ENCODE data around the gene HBG2. TPM values are rescaled to one million over a fixed set of nuclear protein-coding genes. Genes with fewer than 3 reads are reported as not detected.

The HBG2 gene
- total and polyA plus RNA-seq, 10 of the 15 experiments (the other 5 are each of a cell fraction or from before 2014, with no cell fraction given): 1.1 to 8.3 (median 2.9) TPM; not detected in 5

DNA sequence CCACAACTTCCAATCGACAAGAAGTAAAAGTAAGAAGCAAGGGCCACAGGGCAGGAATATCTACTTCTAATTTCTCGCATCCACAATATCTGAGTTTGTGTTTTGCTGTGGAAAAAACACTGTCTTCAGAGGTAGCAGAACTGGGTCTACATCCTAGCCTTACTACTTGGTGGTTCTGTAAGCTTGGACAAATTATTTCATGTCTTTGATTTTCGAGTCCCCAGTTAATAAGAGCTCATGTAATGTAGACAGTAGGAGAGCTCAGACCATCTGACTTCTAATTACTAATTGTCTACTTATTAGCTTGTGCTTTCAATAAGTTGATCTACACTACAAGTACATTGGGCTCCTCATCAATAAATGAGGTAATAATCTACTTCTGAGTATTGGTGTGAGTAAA is 28.5 kb upstream of the HBG2 start:
- intact Hi-C loops (cut with micrococcal nuclease; ENCODE audit: unreplicated experiment): no loop called here
- SMC1A ChIA-PET (ENCODE audit: uncharacterized antibody, unreplicated experiment): no interaction called here
- TF ChIP-seq MEF2B (IDR thresholded peaks at IDR 0.05; ENCODE audit: partially characterized antibody, poor library complexity, severe bottlenecking) (no peak), TAF1 (IDR thresholded peaks at IDR 0.05; ENCODE audit: borderline replicate concordance, low read depth, low read length) (no peak), RB1 (IDR thresholded peaks at IDR 0.05; ENCODE audit: borderline replicate concordance) (no peak), LARP7 (IDR thresholded peaks at IDR 0.05) (no peak), PAX8 (IDR thresholded peaks at IDR 0.05) (no peak), PML (IDR thresholded peaks at IDR 0.05; ENCODE audit: low read length) (no peak), MYB (IDR thresholded peaks at IDR 0.05; ENCODE audit: borderline replicate concordance, low read depth, low read length) (no peak), SREBF2 (IDR thresholded peaks at IDR 0.05; ENCODE audit: low read length) (no peak), HCFC1 (IDR thresholded peaks at IDR 0.05; ENCODE audit: low read length) (no peak), HDAC6 (IDR thresholded peaks at IDR 0.05; ENCODE audit: unreplicated experiment) (no peak)
- TF ChIP-seq, protein P1, sequence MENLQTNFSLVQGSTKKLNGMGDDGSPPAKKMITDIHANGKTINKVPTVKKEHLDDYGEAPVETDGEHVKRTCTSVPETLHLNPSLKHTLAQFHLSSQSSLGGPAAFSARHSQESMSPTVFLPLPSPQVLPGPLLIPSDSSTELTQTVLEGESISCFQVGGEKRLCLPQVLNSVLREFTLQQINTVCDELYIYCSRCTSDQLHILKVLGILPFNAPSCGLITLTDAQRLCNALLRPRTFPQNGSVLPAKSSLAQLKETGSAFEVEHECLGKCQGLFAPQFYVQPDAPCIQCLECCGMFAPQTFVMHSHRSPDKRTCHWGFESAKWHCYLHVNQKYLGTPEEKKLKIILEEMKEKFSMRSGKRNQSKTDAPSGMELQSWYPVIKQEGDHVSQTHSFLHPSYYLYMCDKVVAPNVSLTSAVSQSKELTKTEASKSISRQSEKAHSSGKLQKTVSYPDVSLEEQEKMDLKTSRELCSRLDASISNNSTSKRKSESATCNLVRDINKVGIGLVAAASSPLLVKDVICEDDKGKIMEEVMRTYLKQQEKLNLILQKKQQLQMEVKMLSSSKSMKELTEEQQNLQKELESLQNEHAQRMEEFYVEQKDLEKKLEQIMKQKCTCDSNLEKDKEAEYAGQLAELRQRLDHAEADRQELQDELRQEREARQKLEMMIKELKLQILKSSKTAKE (IDR thresholded peaks at IDR 0.05; ENCODE audit: low read depth, poor library complexity, severe bottlenecking): no peak
- TF ChIP-seq, protein P2, sequence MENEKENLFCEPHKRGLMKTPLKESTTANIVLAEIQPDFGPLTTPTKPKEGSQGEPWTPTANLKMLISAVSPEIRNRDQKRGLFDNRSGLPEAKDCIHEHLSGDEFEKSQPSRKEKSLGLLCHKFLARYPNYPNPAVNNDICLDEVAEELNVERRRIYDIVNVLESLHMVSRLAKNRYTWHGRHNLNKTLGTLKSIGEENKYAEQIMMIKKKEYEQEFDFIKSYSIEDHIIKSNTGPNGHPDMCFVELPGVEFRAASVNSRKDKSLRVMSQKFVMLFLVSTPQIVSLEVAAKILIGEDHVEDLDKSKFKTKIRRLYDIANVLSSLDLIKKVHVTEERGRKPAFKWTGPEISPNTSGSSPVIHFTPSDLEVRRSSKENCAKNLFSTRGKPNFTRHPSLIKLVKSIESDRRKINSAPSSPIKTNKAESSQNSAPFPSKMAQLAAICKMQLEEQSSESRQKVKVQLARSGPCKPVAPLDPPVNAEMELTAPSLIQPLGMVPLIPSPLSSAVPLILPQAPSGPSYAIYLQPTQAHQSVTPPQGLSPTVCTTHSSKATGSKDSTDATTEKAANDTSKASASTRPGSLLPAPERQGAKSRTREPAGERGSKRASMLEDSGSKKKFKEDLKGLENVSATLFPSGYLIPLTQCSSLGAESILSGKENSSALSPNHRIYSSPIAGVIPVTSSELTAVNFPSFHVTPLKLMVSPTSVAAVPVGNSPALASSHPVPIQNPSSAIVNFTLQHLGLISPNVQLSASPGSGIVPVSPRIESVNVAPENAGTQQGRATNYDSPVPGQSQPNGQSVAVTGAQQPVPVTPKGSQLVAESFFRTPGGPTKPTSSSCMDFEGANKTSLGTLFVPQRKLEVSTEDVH (IDR thresholded peaks at IDR 0.05; ENCODE audit: low read depth, partially characterized antibody): no peak
- TF ChIP-seq, protein P3, sequence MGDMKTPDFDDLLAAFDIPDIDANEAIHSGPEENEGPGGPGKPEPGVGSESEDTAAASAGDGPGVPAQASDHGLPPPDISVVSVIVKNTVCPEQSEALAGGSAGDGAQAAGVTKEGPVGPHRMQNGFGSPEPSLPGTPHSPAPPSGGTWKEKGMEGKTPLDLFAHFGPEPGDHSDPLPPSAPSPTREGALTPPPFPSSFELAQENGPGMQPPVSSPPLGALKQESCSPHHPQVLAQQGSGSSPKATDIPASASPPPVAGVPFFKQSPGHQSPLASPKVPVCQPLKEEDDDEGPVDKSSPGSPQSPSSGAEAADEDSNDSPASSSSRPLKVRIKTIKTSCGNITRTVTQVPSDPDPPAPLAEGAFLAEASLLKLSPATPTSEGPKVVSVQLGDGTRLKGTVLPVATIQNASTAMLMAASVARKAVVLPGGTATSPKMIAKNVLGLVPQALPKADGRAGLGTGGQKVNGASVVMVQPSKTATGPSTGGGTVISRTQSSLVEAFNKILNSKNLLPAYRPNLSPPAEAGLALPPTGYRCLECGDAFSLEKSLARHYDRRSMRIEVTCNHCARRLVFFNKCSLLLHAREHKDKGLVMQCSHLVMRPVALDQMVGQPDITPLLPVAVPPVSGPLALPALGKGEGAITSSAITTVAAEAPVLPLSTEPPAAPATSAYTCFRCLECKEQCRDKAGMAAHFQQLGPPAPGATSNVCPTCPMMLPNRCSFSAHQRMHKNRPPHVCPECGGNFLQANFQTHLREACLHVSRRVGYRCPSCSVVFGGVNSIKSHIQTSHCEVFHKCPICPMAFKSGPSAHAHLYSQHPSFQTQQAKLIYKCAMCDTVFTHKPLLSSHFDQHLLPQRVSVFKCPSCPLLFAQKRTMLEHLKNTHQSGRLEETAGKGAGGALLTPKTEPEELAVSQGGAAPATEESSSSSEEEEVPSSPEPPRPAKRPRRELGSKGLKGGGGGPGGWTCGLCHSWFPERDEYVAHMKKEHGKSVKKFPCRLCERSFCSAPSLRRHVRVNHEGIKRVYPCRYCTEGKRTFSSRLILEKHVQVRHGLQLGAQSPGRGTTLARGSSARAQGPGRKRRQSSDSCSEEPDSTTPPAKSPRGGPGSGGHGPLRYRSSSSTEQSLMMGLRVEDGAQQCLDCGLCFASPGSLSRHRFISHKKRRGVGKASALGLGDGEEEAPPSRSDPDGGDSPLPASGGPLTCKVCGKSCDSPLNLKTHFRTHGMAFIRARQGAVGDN (IDR thresholded peaks at IDR 0.05): no peak
- TF ChIP-seq, protein P4, sequence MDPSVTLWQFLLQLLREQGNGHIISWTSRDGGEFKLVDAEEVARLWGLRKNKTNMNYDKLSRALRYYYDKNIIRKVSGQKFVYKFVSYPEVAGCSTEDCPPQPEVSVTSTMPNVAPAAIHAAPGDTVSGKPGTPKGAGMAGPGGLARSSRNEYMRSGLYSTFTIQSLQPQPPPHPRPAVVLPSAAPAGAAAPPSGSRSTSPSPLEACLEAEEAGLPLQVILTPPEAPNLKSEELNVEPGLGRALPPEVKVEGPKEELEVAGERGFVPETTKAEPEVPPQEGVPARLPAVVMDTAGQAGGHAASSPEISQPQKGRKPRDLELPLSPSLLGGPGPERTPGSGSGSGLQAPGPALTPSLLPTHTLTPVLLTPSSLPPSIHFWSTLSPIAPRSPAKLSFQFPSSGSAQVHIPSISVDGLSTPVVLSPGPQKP (IDR thresholded peaks at IDR 0.05; ENCODE audit: low read depth, low read length): no peak
- TF ChIP-seq, protein P5, sequence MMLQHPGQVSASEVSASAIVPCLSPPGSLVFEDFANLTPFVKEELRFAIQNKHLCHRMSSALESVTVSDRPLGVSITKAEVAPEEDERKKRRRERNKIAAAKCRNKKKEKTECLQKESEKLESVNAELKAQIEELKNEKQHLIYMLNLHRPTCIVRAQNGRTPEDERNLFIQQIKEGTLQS (IDR thresholded peaks at IDR 0.05; ENCODE audit: borderline replicate concordance, extremely low read depth, low read depth, low read length): no peak

More for the DNA sequence above, 28.5 kb upstream of the HBG2 start:
- Histone ChIP-seq H3K27ac (ENCODE audit: control insufficient read depth, insufficient read depth) (no peak overlapping the region), H3K4me2 (ENCODE audit: control insufficient read depth, insufficient read depth) (no peak overlapping the region), H3K27me3 (replicated peaks in 1 of 2; ENCODE audit: control insufficient read depth in 2 of 2, insufficient read depth in 2 of 2, low read length in 1 of 2) (no peaks in the 10 kb centered on the region), H3K9me3 (replicated peaks; ENCODE audit: control insufficient read depth, insufficient read depth, low read length) (no peaks in the 10 kb centered on the region), H3K79me2 (ENCODE audit: control insufficient read depth, insufficient read depth, low read length) (no peaks in the 10 kb centered on the region), H3K4me1 (ENCODE audit: control insufficient read depth, insufficient read depth, low read length) (no peaks in the 10 kb centered on the region), H4K20me1 (ENCODE audit: control insufficient read depth, insufficient read depth) (no peaks in the 10 kb centered on the region), H3K36me3 (ENCODE audit: control insufficient read depth in 2 of 2, insufficient read depth in 2 of 2, low read length in 1 of 2) (no peaks in the 10 kb centered on the region), H3K9ac (ENCODE audit: control insufficient read depth, insufficient read depth, low read length) (no peak overlapping the region), H2AFZ (ENCODE audit: control insufficient read depth, low read depth, low read length) (no peak overlapping the region), H3K4me3 (no peak overlapping the region)
- RAD21 ChIA-PET (ENCODE audit: unreplicated experiment): no interaction called here
- no peak for DNase-seq (ENCODE audit: low read depth, low spot score)
- no TSS peak for BruUV-seq (replicated peaks)
- in situ Hi-C loops (cut with MboI): no loop called here
- CTCF ChIA-PET: no interaction called here
- POLR2A ChIA-PET: no interaction called here
- WGBS (ENCODE audit: insufficient coverage, insufficient replicate concordance, low lambda C conversion rate, missing lambda C conversion rate): 29% methylated on average over 3 of the region's 3 CpGs
- no peak for ATAC-seq
- no peak for FAIRE-seq

Data from GM12878 (cell line).